HTERT RPE-1 (cell line): ENCODE results near the gene PLGLB1.
"Not testable (repeated sequence)": the region's sequence is repeated elsewhere in the genome, so short reads cannot be mapped to it uniquely, and the experiment has no call there.

Experiments
- in situ Hi-C: fragments of 300-500 bp; cut with MboI; formaldehyde crosslinking; loops from 4 replicates; pipeline ENCODE4 v1.14.3; 2020; ENCODE audit warnings: low sequenced_read_pairs

PLGLB1 gene

GRCh38 chr2:87021744-87022143 is at the start of gene PLGLB1:
PLGLB1 (minus strand) TSS chr2:87021844; CDS start chr2:87021783, 61 bp downstream.
- in situ Hi-C loops = not testable (repeated sequence)

GRCh38 chr2:87064305-87064704 is 42.7 kb upstream of the PLGLB1 start:
- in situ Hi-C loops = not testable (repeated sequence)

DNA sequence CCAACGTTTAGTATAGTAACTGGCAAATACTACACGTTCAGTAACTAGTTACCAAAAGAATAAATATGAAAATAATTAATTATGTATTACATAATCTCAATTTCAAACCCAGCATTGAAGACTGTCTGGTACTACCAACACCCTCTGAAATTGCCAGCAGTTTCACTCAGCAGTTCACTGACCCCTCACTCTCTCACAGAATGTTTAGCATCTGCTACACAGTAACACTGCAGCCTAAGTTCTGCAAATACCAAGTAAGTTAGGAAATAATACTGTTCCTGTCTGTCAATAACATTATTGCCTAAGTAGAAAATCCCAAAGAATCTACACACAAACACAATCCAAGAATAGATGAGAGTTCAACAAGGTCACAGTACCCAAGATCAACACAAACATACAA is 41.8 kb upstream of the PLGLB1 start:
- in situ Hi-C loops = not testable (repeated sequence)

DNA sequence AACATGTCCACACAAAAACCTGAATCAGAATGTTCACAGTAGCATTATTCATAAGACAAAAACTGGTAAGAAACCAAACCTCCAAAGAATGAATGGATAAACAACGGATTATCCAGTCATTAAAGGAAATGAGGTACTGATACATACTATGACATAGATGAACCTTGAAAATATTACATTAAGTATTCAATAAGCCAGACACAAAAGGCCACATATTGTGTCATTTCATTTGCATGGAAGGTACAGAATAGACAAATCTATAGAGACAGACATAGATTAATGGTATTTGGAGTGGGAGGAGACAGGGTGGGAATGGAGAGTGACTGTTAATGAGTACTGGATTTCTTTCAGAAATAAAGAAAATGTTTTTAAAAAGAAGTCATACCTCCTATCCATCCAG is 39.9 kb upstream of the PLGLB1 start:
- in situ Hi-C loops = not testable (repeated sequence)

GRCh38 chr2:87057606-87058005 is 36.0 kb upstream of the PLGLB1 start:
- in situ Hi-C loops = not testable (repeated sequence)

DNA sequence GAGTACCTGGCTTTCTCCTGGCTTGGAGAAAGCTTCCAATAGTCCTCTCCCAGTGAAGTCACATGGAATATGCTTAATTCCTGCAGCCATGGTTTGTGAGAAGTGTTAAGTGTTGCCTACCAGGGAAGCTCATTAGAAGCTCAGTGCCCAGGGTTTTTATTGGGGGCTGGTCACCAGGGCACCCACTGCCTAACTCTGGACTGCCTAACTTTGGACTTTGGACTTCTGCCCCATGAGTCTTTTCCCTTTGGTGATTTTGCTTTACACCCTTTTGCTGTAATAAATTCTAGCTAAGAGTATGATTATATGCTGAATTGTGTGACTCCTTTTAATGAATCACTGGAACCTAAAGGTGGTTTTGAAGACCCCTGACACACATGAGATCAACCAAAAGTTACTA is 35.2 kb upstream of the PLGLB1 start:
- in situ Hi-C loops = not testable (repeated sequence)

GRCh38 chr2:87056435-87056834 is 34.8 kb upstream of the PLGLB1 start:
- in situ Hi-C loops = not testable (repeated sequence)

- in situ Hi-C loops = not testable (repeated sequence)
These were observed 32.7 kb upstream of the PLGLB1 start for GRCh38 chr2:87054375-87054774.

- in situ Hi-C loops = not testable (repeated sequence)
These were observed 19.8 kb upstream of the PLGLB1 start for GRCh38 chr2:87041321-87041978.

GRCh38 chr2:87028607-87029006 is 7.0 kb upstream of the PLGLB1 start:
- in situ Hi-C loops = not testable (repeated sequence)

GRCh38 chr2:87026816-87027215 is 5.2 kb upstream of the PLGLB1 start:
- in situ Hi-C loops = not testable (repeated sequence)

DNA sequence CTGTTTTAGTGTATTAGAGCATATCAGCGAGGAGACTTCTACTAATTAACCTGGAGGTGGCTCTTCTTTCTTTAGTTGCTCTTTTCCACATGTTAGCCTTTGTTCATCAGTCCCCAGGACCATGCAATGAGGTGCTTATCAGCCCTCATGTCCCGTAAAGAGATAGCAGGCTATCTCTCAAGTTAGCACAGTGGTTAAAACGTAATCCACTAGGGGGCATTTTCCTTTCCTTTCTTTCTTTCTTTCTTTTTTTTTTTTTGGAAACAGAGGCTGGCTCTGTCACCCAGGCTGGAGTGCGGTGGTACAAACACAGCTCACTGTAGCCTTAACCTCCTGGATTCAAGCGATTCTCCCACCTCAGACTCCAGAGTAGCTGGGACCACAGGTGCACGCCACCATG is 4.3 kb upstream of the PLGLB1 start:
- in situ Hi-C loops = not testable (repeated sequence)

GRCh38 chr2:87023988-87024615 is 2.5 kb upstream of the PLGLB1 start:
- in situ Hi-C loops = not testable (repeated sequence)

- in situ Hi-C loops = not testable (repeated sequence)
These were observed 601 bp downstream of the PLGLB1 start for GRCh38 chr2:87021043-87021442.

DNA sequence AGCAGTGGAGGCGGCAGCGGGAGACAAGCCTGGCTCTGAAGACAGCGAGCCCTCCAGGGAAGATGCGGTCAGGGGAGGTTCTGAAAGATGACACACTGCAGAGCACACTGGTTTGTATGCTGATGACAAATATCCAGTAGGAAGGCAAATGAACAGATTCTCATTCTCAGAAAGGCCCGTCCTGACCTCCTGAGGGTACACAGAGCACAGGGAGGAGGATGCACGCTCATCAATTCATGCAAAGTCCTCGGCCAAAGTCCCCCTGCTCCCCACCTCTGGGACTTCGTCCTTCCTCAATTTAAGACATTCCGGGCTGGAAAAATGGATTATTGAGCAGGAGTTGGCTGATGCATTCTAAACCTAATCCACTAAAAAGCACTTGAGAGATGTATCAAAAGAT is 2.6 kb downstream of the PLGLB1 start:
- in situ Hi-C loops = not testable (repeated sequence)

GRCh38 chr2:87014489-87015169 is 7.0 kb downstream of the PLGLB1 start:
- in situ Hi-C loops = not testable (repeated sequence)

- in situ Hi-C loops = not testable (repeated sequence)
These were observed 17.2 kb downstream of the PLGLB1 start for GRCh38 chr2:87004398-87004797.
